ENCODE results near the gene QSER1. TPM values are rescaled to one million over a fixed set of nuclear protein-coding genes. Genes with fewer than 3 reads are reported as not detected.
A peak's percentile ranks its signal among the peaks of the same experiment; 100 is the strongest.

The QSER1 gene
- total RNA-seq: 15.9 and 32.1 TPM in 2 replicates
- polyA plus RNA-seq: 4.5 and 9.3 TPM in 2 replicates

DNA sequence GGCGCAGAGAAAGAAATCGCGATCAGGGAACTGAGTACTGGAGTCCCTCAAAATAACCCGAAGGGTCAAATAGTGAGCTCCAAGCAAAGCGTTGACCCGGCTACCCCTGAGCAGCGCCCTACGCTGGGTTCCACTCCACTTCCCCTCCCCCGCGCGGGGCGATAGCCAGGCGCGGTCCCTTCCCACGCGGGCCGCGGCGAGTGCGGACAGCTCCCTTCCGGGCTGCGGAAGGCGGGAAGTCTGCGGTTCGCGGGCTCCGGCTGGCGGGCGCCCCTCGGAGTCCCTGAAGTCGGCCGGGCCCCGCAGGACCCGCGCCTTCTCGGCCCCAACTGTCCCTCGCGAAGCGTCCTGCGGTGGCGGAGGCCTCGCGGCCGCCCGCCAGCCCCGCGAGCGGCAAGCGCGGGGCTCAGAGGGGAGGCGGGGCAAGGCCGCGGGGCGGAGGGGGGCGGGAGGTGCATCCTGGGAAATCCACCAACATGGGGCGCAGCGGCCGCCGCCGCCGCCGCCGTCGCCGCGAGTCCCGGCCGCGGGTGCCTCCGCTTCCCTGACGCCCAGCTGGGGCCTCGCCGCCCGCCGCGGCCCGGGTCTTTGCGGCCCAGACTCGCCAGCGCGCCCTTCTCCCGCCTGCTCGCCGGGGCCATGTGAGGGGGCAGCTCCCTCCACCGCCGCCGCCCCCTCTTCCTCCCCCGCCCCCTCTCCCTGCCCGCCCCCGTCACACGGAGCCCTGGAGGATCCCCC lies at the start of gene QSER1:
Gene QSER1 (plus strand): TSS at position 457 of the 738 bp plus-strand sequence. CDS start 315 bp downstream, outside the sequence.
- Histone ChIP-seq H3K9me3 (ENCODE audit: low read depth) (no peaks in the 10 kb centered on the region), H3K27me3 (no peaks in the 10 kb centered on the region), H3K4me1 (ENCODE audit: low read depth) (peaks cover 17% of the 10 kb centered on the region), H3K27ac (peak within 1 kb of the TSS; percentile 96), H3K4me3 (peak within 1 kb of the TSS; percentile 68), H3K36me3 (no peaks in the 10 kb centered on the region)
- peak; percentile 69 to 82 for DNase-seq (ENCODE audit: low read depth in 1 of 2, low spot score in 1 of 2)
- TF ChIP-seq, protein P1, sequence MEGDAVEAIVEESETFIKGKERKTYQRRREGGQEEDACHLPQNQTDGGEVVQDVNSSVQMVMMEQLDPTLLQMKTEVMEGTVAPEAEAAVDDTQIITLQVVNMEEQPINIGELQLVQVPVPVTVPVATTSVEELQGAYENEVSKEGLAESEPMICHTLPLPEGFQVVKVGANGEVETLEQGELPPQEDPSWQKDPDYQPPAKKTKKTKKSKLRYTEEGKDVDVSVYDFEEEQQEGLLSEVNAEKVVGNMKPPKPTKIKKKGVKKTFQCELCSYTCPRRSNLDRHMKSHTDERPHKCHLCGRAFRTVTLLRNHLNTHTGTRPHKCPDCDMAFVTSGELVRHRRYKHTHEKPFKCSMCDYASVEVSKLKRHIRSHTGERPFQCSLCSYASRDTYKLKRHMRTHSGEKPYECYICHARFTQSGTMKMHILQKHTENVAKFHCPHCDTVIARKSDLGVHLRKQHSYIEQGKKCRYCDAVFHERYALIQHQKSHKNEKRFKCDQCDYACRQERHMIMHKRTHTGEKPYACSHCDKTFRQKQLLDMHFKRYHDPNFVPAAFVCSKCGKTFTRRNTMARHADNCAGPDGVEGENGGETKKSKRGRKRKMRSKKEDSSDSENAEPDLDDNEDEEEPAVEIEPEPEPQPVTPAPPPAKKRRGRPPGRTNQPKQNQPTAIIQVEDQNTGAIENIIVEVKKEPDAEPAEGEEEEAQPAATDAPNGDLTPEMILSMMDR (IDR thresholded peaks at IDR 0.05; ENCODE audit: low read depth, low read length): no peak

DNA sequence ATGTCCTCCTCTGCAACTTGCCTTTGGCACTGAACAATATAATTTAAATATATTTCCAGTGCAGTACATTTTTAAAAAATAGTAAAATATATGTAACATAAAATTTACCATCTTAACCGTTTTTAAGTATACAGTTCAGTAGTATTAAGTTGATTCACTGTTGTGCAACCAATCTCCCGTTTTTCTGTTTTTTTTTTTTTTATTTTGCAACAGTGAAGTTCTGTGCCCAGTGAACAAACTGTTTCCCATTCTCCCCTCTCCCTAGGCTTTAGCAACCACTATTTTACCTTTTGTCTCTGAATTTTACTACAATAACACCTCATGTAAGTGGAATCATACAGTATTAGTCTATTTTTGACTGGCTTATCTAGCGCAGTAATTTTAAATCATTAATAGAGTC lies 49.1 kb upstream of the QSER1 start:
- no peak for DNase-seq (ENCODE audit: low read depth in 1 of 2, low spot score in 1 of 2)
- H3K4me1 ChIP-seq (ENCODE audit: low read depth): no peaks in the 10 kb centered on the region
- no peaks in the 10 kb centered on the region for H3K27me3 ChIP-seq
- TF ChIP-seq, protein P1 (IDR thresholded peaks at IDR 0.05; ENCODE audit: low read depth, low read length): no peak
- no peaks in the 10 kb centered on the region for H3K36me3 ChIP-seq
- no peaks in the 10 kb centered on the region for H3K9me3 ChIP-seq (ENCODE audit: low read depth)
- no peak overlapping the region for H3K27ac ChIP-seq
- no peak overlapping the region for H3K4me3 ChIP-seq

DNA sequence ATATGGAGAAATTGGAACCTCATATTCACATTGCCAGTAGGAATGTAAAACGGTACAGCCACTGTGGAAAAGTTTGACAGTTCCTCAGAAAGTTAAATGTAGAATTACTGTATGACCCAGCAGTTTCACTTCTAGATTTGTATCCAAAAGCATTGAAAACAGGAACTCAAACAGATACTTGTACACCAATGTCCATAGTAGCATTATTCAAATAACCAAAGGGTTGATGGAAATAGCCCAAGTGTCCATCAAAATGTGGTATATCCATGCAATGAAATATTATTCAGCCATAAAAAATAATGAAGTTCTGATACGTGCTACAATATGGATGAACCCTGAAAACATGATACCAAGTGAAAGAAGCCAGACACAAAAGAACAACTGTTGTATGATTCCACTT lies 45.1 kb upstream of the QSER1 start:
- Histone ChIP-seq H3K9me3 (ENCODE audit: low read depth) (no peaks in the 10 kb centered on the region), H3K36me3 (no peaks in the 10 kb centered on the region), H3K27ac (no peak overlapping the region), H3K4me1 (ENCODE audit: low read depth) (no peaks in the 10 kb centered on the region), H3K27me3 (no peaks in the 10 kb centered on the region), H3K4me3 (no peak overlapping the region)
- DNase-seq (ENCODE audit: low read depth in 1 of 2, low spot score in 1 of 2): no peak
- TF ChIP-seq, protein P1 (IDR thresholded peaks at IDR 0.05; ENCODE audit: low read depth, low read length): no peak

DNA sequence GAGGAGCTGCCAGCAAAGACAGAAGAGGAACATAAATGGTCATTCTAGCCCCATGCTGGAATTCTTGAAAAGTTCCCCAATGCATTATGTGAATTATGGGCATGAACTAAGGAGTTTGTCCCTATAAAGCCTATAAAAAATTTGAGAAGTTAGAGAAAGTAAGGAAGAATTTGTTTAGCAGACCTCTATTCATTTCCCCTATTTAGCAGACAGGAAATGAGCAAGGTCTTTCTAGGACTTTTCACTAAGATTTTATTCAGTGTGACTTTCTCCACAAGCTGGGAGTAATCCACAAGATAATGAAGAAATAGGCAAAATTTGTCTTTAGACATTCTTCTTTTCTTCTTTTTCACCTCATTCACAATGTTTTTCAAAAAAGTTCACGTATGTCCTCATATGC lies 42.9 kb upstream of the QSER1 start:
- Histone ChIP-seq H3K4me1 (ENCODE audit: low read depth) (no peaks in the 10 kb centered on the region), H3K36me3 (no peaks in the 10 kb centered on the region), H3K27me3 (no peaks in the 10 kb centered on the region), H3K27ac (no peak overlapping the region), H3K4me3 (no peak overlapping the region), H3K9me3 (ENCODE audit: low read depth) (no peaks in the 10 kb centered on the region)
- TF ChIP-seq, protein P1 (IDR thresholded peaks at IDR 0.05; ENCODE audit: low read depth, low read length): no peak
- DNase-seq (ENCODE audit: low read depth in 1 of 2, low spot score in 1 of 2): no peak

DNA sequence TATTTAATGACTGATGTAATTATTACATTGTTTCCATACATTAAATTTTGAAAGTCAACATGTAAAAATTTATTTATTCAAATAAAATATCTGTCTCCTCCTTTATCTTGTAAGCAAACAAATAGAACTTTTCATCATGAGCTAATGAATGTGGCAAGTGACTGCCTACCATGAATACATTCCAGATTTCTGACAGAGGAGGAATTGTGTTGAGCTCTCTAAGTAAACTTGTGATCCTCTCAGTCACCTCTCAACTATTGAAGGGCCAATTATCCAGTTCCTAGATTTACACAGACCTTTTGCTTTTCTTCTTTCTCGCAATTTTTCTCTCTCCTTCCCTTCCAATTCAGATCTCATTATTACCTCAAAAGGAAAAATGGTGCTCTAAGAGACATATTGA lies 41.4 kb upstream of the QSER1 start:
- Histone ChIP-seq H3K4me1 (ENCODE audit: low read depth) (no peaks in the 10 kb centered on the region), H3K4me3 (no peak overlapping the region), H3K36me3 (no peaks in the 10 kb centered on the region), H3K27me3 (peaks cover 3% of the 10 kb centered on the region), H3K27ac (no peak overlapping the region), H3K9me3 (ENCODE audit: low read depth) (no peaks in the 10 kb centered on the region)
- TF ChIP-seq, protein P1 (IDR thresholded peaks at IDR 0.05; ENCODE audit: low read depth, low read length): no peak
- no peak for DNase-seq (ENCODE audit: low read depth in 1 of 2, low spot score in 1 of 2)
